Epidermal melanocyte (primary cell): Measurements from ENCODE around the gene PKD2L2.
"Not testable (repeated sequence)": the region's sequence is repeated elsewhere in the genome, so short reads cannot be mapped to it uniquely, and the experiment has no call there.

ENCODE experiments used
- DNase-seq: peaks from one replicate; pipeline ENCODE4 v3.0.0; 2011; ENCODE audit warnings: low spot score; ENCODE audit not compliant: insufficient read length

Gene PKD2L2

DNA sequence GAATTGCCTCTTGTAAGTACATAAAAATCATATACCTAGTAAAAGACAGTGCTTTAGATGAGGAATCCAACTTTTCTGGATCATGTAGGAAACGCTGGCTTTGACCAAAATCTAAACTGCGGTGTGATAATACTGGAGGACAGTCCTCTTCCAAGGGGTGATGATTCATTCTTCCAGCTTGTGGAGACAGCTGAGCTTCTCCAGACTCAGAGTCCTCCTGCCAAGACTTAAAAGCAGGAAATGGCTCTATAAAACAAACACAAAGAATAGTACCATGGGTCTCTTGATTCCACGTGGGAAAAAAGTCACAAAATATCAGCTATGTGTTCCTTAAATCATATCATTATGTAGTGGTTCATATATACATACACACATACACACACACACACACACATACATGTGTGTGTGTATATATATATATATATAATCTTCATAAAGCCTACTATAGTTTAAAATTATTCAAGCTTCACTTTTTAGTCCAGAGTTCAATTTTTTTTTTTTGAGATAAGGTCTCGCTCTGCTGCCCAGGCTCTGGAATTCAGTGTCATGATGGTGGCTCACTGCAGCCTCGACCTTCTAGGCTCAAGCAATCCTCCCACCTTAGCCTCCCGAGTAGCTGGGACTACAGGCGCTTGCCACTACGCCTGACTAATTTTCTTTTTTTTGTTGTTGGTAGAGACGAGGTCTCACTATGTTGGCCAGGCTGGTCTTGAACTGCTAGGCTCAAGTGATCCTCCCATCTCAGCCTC is 65.0 kb downstream of the PKD2L2 start:
- peak; percentile 27 for DNase-seq

DNA sequence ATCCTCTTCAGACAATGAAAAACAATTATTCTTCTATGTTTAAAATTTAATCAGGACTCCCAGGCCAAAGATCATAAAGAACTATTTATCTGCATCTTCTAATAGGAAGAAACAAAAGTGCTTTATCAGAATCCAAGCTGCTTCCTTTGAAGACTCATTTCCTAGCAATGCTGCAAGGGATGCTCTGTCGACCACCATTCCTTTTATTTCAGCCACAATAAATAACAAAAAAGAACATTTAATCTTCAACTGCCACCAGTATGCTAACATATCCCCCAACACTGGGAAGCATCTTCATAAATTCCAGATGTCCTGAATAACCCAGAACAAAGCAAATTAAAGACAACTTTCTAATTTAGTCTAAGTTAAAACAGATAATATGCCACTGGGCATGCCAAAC is 68.7 kb downstream of the PKD2L2 start:
- DNase-seq, result no peak

GRCh38 chr5:137959488-137959887 is 70.2 kb downstream of the PKD2L2 start:
- no peak for DNase-seq

DNA sequence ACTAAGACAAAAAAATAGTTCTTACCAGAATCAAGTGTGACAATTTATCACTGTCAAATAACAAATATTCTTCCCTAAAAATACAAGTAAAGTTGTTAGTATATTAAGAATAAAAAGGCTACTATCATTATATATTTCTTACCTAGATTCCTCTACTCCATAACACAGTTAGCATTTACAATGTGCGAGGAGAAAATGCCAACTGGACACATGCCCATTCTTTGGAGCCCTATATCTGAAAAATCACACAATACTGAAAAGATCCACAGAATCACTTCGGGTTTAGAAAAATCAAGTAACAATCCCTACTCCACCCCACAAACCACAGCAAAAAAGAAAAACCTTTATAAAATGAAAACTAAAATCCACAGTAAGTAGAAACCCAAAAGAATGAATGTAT is 70.9 kb downstream of the PKD2L2 start:
- DNase-seq, result no peak

GRCh38 chr5:137960819-137961218 is 71.6 kb downstream of the PKD2L2 start:
- no peak for DNase-seq

- not testable (repeated sequence) for DNase-seq
These were observed 81.1 kb downstream of the PKD2L2 start for GRCh38 chr5:137970384-137970783.

DNA sequence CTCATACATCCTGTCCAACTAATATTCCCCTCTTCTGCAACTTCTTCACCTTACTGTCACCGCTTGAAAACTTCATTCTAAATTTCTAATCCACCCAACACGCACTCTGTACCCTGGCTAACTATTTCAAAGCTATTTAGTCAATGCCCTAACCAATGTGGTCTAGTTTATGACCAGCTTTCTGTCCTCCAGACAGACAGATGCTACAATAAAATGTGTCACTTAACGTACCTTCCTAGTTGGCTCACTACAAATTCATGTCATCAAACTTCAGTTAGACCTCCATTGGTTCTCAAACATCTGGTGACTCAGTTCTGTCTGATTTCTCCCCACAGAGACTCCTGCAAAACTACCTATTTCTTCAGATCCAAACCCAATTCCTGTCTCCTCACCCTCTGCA is 86.0 kb downstream of the PKD2L2 start:
- DNase-seq, result no peak

DNA sequence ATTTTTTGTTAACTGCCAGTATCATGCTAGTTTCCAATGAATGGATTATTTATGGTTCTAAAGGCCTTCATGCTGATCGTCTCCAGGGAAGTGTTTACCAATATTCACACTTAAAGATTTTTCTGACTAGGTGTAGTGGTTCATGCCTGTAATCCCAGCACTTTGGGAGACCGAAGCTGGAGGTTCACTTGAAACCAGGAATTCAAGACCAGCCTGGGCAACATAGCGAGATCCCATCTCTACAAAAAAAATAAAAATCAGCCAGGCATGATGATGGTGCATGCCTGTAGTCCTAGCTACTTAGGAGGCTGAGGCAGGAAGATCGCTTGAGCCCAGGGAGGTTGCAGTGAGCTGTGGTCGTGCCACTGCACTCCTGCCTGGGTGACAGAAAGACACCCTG is 100.2 kb downstream of the PKD2L2 start:
- no peak for DNase-seq
